Right cardiac atrium (tissue), 5 donors: ENCODE results near the gene LARP4B. TPM values are rescaled to one million over a fixed set of nuclear protein-coding genes. Genes with fewer than 3 reads are reported as not detected.

Experiments
- ATAC-seq, 2 donors: fragments of 200-7000 bp; cut with Tn5 transposase; one replicate each; pipeline versions ENCODE4 v1.8.0 to v1.9.1; 2020; ENCODE audit warnings: moderate library complexity in 2 of 2, mild to moderate bottlenecking in 1 of 2
- DNase-seq, 3 donors: peaks; one replicate each; pipeline ENCODE4 v3.0.0-alpha.2; 2020
- H3K27ac ChIP-seq: one replicate; pipeline ENCODE4 v1.5.1; 2013; ENCODE audit warnings: mild to moderate bottlenecking, low read length, control low read depth, moderate library complexity
- H3K27me3 ChIP-seq: one replicate; pipeline ENCODE4 v1.6.1; 2013; ENCODE audit not compliant: control insufficient read depth, insufficient read depth
- H3K4me1 ChIP-seq: one replicate; pipeline ENCODE4 v1.6.1; 2013; ENCODE audit warnings: low read length; ENCODE audit not compliant: control insufficient read depth, insufficient read depth
- H3K4me3 ChIP-seq: one replicate; pipeline ENCODE4 v1.5.1; 2013; ENCODE audit warnings: low read length, control low read depth
- H3K9me3 ChIP-seq: one replicate; pipeline ENCODE4 v1.6.1; 2013; ENCODE audit warnings: low read length; ENCODE audit not compliant: control insufficient read depth
- WGBS: extraction: QIAGEN DNeasy Blood & Tissue Kit; methylation state at CpG from one replicate; pipeline ENCODE4 v1.1.7; 2013; 5-methylcytosine and 5-hydroxymethylcytosine counted together
- intact Hi-C, 4 donors: fragments of 100-400 bp; cut with DNase I; formaldehyde crosslinking; loops; one replicate each; pipeline versions ENCODE4 v1.11.0 to v1.14.0; 2022 to 2023
- polyA plus RNA-seq: library from polyadenylated mRNA; stranded (reverse); fragments of 200-250 nt; gene quantifications from one replicate; pipeline ENCODE4 v1.2.3, GENCODE V29; 2013
- total RNA-seq, 4 donors: library from RNA; stranded (reverse); fragmentation: NEBNext Ultra II Directional; extraction: Animal tissue kit (Norgen Biotek cat#: 25700); gene quantifications; one replicate each; pipeline ENCODE4 v1.2.1, GENCODE V29; 2021
- donor health status: healthy with polysubstance abuse.
- donor health status: DM: no; HTN: yes; CAD: no.
- donor health status: DM: no; HTN: no; CAD: no.
- donor health status: DM: no; HTN: yes; CAD: no; lungs with severe emphysema.
- donor health status: DM: yes; HTN: yes; CAD: no.

Gene LARP4B
- total and polyA plus RNA-seq, 5 donors: 12.1 to 59.3 (median 49.2) TPM

DNA sequence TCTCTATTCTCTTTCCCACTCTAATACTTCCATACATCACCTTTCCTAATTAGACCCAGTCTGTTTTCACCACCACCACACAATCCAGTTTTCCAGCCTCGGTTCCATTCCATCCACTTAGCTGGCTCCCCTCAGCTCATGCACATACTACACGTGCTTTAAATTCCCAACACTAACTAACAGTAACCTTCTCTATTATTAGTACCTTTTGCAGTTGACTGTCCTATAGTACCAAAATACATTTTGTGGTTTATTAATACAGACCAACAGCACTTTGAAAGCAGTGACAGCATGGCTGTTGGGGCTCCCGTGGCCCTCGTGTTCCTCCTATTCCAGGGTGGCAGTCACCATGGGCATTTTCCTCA is 64.9 kb downstream of the LARP4B start:
- WGBS: 75% methylated on average over 4 of the region's 4 CpGs
- ATAC-seq (peak; percentile 46 to 49), DNase-seq (no peak)
- Histone ChIP-seq H3K4me3 (no peak overlapping the region), H3K27me3 (no peaks in the 10 kb centered on the region), H3K4me1 (peaks cover 8% of the 10 kb centered on the region), H3K27ac (peak overlapping the region; percentile 63), H3K9me3 (no peaks in the 10 kb centered on the region)
- intact Hi-C loops: no loop called here

DNA sequence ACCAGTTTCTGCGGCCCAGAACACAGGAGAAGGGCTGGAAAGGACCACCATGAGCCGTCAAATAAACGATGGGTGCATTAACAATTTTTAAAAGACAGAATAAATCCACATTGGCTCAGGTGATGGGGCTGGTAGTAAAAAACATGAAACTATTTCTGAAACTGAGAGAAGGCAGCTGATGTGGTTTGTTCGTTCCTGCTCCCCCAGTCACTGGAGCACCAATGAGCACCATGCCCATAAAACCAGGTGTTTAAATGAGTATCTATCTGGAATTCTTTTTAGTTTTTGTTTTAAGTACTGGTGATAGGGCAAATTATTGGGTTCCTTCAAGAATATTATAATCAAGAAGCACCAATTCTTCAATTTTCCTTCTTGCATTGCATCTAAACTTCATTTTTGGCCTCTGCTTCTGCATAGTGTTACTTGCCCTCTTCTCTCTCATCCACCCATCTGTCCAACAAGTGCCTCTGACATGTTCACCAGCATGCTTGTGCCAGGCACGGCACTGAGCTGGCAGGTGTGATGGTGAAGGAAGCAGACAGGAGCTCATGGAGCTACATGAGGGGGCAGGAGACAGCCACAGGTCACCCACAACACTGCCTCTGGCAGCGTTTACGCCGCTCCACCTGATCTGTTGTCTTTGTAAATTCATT is 65.5 kb downstream of the LARP4B start:
- WGBS: 90% methylated on average over 8 of the region's 8 CpGs
- peaks cover 3% of the 10 kb centered on the region for H3K4me1 ChIP-seq

DNA sequence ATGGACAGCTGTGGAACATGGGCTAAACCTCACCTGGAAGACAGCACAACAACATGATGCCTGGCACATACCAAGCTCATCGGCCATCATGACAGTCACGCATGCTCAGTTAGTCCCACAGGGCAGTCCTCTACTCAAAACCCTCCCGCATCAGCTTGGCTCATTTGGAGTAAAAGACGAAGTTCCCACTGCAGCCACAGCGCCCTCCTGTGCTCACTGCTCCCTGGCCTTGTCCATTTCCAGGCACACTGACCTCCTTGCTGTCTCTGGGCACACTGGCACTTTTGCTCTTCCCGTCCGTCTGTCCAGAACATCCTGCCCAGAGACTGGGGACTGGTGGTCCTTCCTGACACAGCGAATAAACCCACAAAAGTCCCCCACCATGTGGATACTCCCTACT is 66.2 kb downstream of the LARP4B start:
- Histone ChIP-seq H3K9me3 (no peaks in the 10 kb centered on the region), H3K4me3 (no peak overlapping the region), H3K27me3 (no peaks in the 10 kb centered on the region), H3K4me1 (peaks cover 2% of the 10 kb centered on the region), H3K27ac (no peak overlapping the region)
- DNase-seq (no peak), ATAC-seq (no peak)
- intact Hi-C loops: no loop called here
- 95% methylated on average over 8 of the region's 8 CpGs for WGBS

More for the DNA sequence above, 65.5 kb downstream of the LARP4B start:
- DNase-seq (no peak), ATAC-seq (peak in 1 of 2 donors; percentile 30)
- peak overlapping the region; percentile 12 for H3K27ac ChIP-seq
- intact Hi-C loops: no loop called here
- no peaks in the 10 kb centered on the region for H3K9me3 ChIP-seq
- no peak overlapping the region for H3K4me3 ChIP-seq
- no peaks in the 10 kb centered on the region for H3K27me3 ChIP-seq

DNA sequence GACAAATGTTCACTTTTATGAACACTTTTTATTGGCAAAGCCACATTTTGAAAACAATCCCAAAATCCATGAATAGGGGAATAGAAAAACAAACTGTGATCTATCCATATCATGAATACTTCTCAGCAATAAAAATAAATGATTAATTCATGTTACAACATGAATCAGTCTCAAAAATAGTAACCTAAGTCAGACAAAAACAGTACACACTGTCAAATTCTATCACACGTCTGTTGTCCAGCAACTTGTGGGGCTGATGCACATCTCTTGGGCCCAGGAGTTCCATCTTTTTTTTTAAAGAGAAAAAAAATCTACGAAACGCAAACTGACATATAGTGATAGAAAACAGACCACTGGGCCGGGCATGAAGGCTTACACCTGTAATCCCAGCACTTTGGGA is 71.0 kb downstream of the LARP4B start:
- Histone ChIP-seq H3K9me3 (no peaks in the 10 kb centered on the region), H3K27ac (no peak overlapping the region), H3K27me3 (no peaks in the 10 kb centered on the region), H3K4me1 (no peaks in the 10 kb centered on the region), H3K4me3 (no peak overlapping the region)
- ATAC-seq (no peak), DNase-seq (no peak)
- 89% methylated on average over 4 of the region's 4 CpGs for WGBS
- intact Hi-C loops: no loop called here

DNA sequence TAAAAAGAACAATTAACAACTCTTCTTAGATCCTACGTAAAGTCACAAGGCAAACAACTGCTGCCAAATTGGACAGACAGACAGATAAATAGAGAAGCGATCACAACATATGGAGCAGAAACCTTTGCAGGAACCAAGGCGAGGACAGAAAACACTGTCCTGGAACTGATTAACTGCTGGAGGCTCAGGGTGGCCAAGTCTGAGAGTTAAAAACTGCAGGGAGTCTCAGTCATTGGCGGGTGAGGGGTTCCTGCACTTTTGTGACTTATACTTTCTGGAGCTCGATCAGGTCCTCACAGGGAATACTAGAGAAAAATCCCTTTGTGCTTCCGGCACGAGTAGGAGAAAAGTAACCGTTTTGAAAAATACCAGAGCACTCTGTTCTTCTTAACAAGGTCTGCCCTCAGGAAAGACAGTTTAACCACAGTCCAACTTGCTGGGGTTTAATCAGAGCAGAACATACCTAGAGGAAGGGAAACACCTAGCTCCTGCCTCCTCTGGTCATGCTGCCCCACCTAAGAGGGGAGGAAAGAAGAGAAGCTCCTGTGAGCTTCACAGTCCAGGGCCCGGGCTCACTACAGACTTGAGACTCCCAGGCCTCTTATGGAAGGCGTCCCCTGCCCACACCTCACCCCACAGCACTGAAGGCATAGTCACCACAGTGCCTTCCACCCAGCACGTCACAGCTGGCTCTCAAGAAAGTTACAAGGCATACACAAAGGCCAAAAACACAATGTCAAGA is 74.9 kb downstream of the LARP4B start:
- intact Hi-C loops: no loop called here
- ATAC-seq (peak in 1 of 2 donors; percentile 43), DNase-seq (no peak)
- 58% methylated on average over 11 of the region's 11 CpGs for WGBS
- Histone ChIP-seq H3K4me1 (no peaks in the 10 kb centered on the region), H3K27me3 (no peaks in the 10 kb centered on the region), H3K27ac (no peak overlapping the region), H3K4me3 (no peak overlapping the region), H3K9me3 (no peaks in the 10 kb centered on the region)

DNA sequence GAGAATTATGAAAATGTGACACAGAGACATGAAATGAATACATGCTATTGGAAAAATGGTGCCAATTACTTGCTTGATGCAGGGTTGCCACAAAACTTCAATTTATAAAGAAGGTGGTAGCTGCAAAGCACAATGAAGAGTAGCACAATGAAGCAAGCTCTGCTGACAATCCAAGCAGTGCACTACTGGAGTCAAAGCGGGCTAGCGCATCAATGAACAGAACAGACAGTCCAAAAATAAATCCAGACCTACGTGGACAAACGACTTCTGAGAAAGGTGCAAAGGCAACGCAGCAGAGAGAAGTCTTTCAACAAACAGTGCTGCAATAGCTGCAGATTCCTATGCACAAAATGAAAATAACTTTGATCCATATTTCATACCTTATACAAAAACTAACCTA is 75.8 kb downstream of the LARP4B start:
- H3K27me3 ChIP-seq: no peaks in the 10 kb centered on the region
- no peaks in the 10 kb centered on the region for H3K4me1 ChIP-seq
- ATAC-seq (no peak), DNase-seq (no peak)
- no peaks in the 10 kb centered on the region for H3K9me3 ChIP-seq
- no peak overlapping the region for H3K27ac ChIP-seq
- intact Hi-C loops: no loop called here
- WGBS: 85% methylated on average over 5 of the region's 5 CpGs
- H3K4me3 ChIP-seq: no peak overlapping the region

DNA sequence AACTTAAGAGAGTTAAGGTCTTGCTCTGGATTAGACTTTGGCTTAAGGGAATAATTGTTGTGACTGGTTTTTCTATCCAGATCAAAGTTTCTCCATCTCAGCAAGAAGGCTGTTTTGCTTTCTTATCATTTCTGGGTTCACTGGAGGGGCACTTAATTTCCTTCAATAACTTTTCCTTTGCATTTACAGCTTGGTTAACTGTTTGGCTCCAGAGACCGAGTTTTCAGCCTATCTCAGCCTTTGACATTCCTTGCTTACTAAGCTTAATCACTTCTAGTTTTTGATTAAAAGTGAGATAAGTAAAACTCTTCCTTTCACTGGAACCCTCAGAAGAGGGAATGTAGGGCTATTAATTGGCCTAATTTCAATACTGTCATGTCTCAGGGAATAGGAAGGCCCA is 76.4 kb downstream of the LARP4B start:
- Histone ChIP-seq H3K27ac (no peak overlapping the region), H3K4me1 (no peaks in the 10 kb centered on the region), H3K9me3 (no peaks in the 10 kb centered on the region), H3K27me3 (no peaks in the 10 kb centered on the region), H3K4me3 (no peak overlapping the region)
- no peak for DNase-seq
- WGBS: 84% methylated on average over 1 of the region's 1 CpG
- no peak for ATAC-seq
- intact Hi-C loops: no loop called here

DNA sequence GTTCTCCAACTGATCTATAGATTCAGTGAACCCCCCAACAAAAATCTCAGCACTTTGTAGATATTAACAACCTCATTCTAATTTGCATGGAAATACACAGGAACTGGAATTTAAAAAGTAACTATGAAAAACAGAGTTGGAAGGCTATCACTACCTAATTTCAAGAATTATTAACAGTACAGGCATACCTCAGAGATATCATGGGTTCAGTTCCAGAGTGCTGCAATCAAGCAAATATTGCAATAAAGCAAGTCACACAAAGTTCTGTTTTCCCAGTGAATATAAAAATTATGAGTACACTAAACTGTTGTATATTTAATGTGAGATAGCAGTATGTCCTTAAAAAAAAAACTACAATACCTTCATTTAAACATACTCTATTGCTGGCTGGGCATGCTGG is 78.5 kb downstream of the LARP4B start:
- no peaks in the 10 kb centered on the region for H3K9me3 ChIP-seq
- no peak for DNase-seq
- no peak overlapping the region for H3K27ac ChIP-seq
- ATAC-seq: no peak
- intact Hi-C loops: no loop called here
- no peak overlapping the region for H3K4me3 ChIP-seq
- no peaks in the 10 kb centered on the region for H3K27me3 ChIP-seq
- no peaks in the 10 kb centered on the region for H3K4me1 ChIP-seq

DNA sequence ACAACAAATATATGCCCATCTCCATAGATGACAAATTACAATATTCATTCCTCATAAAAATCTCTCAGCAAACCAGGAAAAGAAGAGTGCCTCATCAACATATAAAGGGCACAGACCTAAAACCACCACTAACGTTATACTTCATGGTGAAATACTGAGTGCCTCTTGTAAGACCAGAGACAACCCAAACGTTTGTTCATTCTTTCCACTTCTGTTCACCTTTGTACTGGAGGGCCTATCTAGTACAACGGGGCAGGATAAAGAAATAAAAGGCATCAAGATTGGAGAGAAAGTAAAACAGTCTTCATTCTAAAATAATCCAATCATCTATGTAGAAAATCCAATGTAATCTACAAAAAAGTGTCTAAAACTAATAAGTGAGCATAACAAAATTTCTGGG is 79.1 kb downstream of the LARP4B start:
- WGBS: 73% methylated on average over 3 of the region's 3 CpGs
- no peak overlapping the region for H3K4me3 ChIP-seq
- no peak for ATAC-seq
- H3K27ac ChIP-seq: no peak overlapping the region
- intact Hi-C loops: no loop called here
- no peaks in the 10 kb centered on the region for H3K27me3 ChIP-seq
- H3K9me3 ChIP-seq: no peaks in the 10 kb centered on the region
- no peaks in the 10 kb centered on the region for H3K4me1 ChIP-seq
- no peak for DNase-seq

DNA sequence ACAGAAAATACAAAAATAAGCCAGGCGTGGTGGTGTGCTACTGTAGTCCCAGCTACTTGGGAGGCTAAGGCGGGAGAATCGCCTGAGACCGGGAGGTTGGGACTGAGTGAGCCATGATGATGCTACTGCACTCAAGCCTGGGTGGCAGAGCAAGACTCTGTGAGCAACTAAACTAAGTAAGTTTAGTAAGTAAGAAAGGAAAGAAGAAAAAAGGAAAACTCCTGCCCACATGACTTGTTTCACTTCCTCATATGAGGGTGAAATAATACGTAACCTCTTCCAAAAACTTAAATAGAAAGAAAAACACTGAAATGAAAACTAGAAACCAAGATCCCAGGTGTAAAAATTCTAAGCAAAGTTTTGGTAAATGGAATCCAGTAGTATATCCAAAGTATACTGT is 79.6 kb downstream of the LARP4B start:
- intact Hi-C loops: no loop called here
- Histone ChIP-seq H3K27me3 (no peaks in the 10 kb centered on the region), H3K4me3 (no peak overlapping the region), H3K4me1 (no peaks in the 10 kb centered on the region), H3K27ac (no peak overlapping the region), H3K9me3 (no peaks in the 10 kb centered on the region)
- DNase-seq (no peak), ATAC-seq (no peak)
- 91% methylated on average over 5 of the region's 5 CpGs for WGBS

DNA sequence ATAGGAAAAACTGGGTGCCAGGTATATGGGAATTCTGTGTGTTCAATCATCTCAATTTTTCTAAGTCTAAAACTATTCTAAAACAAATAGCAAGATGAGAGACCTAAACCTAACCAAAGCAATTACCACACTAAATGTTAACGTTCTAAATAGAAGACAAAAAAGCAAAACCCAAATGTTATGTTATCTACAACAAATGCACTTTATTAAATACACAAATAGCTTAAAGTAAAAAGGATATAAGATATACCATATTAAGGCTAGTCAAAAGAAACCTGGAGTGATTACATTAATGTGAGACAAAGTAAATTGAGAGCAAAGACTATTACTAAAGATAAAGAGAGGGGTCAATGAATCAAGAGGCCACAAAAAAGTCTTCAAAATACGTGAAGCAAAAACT is 81.4 kb downstream of the LARP4B start:
- H3K4me1 ChIP-seq: peaks cover 9% of the 10 kb centered on the region
- DNase-seq (no peak), ATAC-seq (no peak)
- H3K9me3 ChIP-seq: no peaks in the 10 kb centered on the region
- H3K4me3 ChIP-seq: no peak overlapping the region
- H3K27ac ChIP-seq: no peak overlapping the region
- intact Hi-C loops: no loop called here
- no peaks in the 10 kb centered on the region for H3K27me3 ChIP-seq
- 95% methylated on average over 2 of the region's 2 CpGs for WGBS
